ENCODE data around the gene LIPE.

DNA sequence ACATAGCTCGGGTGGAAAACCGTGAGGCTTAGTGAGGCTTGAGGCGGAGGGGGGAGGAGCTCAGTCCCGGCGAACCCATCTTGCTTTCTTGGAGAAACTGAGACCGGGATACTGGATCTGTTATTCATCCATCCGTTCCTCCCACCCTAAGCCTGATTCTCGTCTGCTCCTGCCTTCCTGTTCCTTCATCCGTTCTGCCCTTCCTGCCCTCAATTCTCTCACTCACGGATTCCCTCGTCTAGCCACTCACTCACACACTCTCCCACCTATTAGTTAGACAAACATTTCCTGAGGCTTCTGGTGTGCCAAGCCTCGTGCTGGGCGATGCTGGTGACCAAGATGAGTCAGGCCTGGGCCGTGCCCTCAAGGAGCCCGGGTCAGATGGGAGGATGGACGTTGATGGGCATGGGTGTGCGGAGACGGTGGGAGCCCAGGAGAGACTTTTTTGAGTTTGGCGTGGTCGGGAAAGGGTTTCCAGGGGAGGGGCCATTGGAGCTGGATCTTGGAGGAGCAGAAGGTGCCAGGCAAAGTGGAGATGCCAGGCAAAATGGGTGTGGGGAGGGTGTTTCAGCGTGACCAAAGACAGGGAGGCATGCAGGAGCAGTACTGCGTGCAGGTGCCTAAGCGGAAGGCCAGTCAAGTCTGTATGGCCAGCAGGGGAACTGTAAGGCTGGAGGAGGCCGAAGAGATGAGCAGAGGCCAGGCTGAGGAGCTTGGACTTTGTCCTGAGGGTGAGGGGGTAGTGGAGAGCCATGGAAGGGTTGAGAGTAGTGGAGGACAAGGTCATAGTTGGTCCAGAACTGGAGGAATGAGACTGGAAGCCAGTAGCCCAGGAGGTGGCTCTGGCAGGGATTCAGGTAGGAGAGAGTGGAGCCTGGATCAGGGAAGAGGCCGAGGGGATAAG lies 29.7 kb downstream of the LIPE start:
- TF ChIP-seq EZH2 (IDR thresholded peaks at IDR 0.05; ENCODE audit: insufficient read depth, poor library complexity, severe bottlenecking) (no peak), EZH2phosphoT487 (IDR thresholded peaks at IDR 0.05; ENCODE audit: insufficient read depth, low read depth) (no peak)
